ENCODE results near the gene WIZ. TPM values are rescaled to one million over a fixed set of nuclear protein-coding genes. Genes with fewer than 3 reads are reported as not detected.

WIZ gene
- total RNA-seq, 1 experiment from 2014 or later, result 37.5 TPM

- Histone ChIP-seq H3K4me3 (ENCODE audit: low read depth, low read length) (no peak overlapping the region), H3K9me3 (no peaks in the 10 kb centered on the region), H3K36me3 (ENCODE audit: control insufficient read depth, insufficient read depth, low read length) (no peaks in the 10 kb centered on the region), H3K27me3 (replicated peaks; ENCODE audit: control insufficient read depth, insufficient read depth, low read length) (no peaks in the 10 kb centered on the region), H3K4me1 (peaks cover 4% of the 10 kb centered on the region; the same call in 1 of the 2 replicates)
- Mint-ChIP-seq H3K36me3 (ENCODE audit: insufficient read depth, unreplicated experiment) (peaks cover 6% of the 10 kb centered on the region), H3K27me3 (ENCODE audit: insufficient read depth, unreplicated experiment) (no peaks in the 10 kb centered on the region), H3K9me3 (ENCODE audit: unreplicated experiment) (no peaks in the 10 kb centered on the region), H3K27ac (ENCODE audit: unreplicated experiment) (no peak overlapping the region), H3K4me3 (ENCODE audit: unreplicated experiment) (no peak overlapping the region), H3K4me1 (ENCODE audit: low read depth, unreplicated experiment) (peaks cover 11% of the 10 kb centered on the region)
- no peak for DNase-seq
- no TSS peak for BruUV-seq (replicated peaks)
- POLR2A ChIA-PET, result no interaction called here
- intact Hi-C loops (cut with micrococcal nuclease; ENCODE audit: unreplicated experiment), result no loop called here
- CTCF ChIA-PET, result no interaction called here
- TF ChIP-seq, protein P1, sequence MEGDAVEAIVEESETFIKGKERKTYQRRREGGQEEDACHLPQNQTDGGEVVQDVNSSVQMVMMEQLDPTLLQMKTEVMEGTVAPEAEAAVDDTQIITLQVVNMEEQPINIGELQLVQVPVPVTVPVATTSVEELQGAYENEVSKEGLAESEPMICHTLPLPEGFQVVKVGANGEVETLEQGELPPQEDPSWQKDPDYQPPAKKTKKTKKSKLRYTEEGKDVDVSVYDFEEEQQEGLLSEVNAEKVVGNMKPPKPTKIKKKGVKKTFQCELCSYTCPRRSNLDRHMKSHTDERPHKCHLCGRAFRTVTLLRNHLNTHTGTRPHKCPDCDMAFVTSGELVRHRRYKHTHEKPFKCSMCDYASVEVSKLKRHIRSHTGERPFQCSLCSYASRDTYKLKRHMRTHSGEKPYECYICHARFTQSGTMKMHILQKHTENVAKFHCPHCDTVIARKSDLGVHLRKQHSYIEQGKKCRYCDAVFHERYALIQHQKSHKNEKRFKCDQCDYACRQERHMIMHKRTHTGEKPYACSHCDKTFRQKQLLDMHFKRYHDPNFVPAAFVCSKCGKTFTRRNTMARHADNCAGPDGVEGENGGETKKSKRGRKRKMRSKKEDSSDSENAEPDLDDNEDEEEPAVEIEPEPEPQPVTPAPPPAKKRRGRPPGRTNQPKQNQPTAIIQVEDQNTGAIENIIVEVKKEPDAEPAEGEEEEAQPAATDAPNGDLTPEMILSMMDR (IDR thresholded peaks at IDR 0.05; ENCODE audit: insufficient read depth in 1 of 2, low read depth in 1 of 2, low read length in 1 of 2, severe bottlenecking in 1 of 2, unreplicated experiment in 1 of 2), result no peak
Measured at GRCh38 chr19:15467734-15468214, 18.0 kb upstream of the WIZ start.

GRCh38 chr19:15466851-15467733 lies 17.3 kb upstream of the WIZ start:
- no peak for DNase-seq
- Histone ChIP-seq H3K4me1 (peaks cover 4% of the 10 kb centered on the region; the same call in 1 of the 2 replicates), H3K27me3 (replicated peaks; ENCODE audit: control insufficient read depth, insufficient read depth, low read length) (no peaks in the 10 kb centered on the region), H3K36me3 (ENCODE audit: control insufficient read depth, insufficient read depth, low read length) (no peaks in the 10 kb centered on the region), H3K4me3 (ENCODE audit: low read depth, low read length) (no peak overlapping the region), H3K9me3 (no peaks in the 10 kb centered on the region)
- no peaks in the 10 kb centered on the region for H3K27me3 Mint-ChIP-seq (ENCODE audit: insufficient read depth, unreplicated experiment)
- no peaks in the 10 kb centered on the region for H3K9me3 Mint-ChIP-seq (ENCODE audit: unreplicated experiment)
- no peak overlapping the region for H3K4me3 Mint-ChIP-seq (ENCODE audit: unreplicated experiment)
- ChIA-PET POLR2A (interaction anchor here (0.7 kb wide), 1 partner anchor 202 kb away, joined by 4 read pairs; no protein-coding TSS in a partner anchor), CTCF (no interaction called here)
- TF ChIP-seq, protein P1 (IDR thresholded peaks at IDR 0.05; ENCODE audit: insufficient read depth in 1 of 2, low read depth in 1 of 2, low read length in 1 of 2, severe bottlenecking in 1 of 2, unreplicated experiment in 1 of 2), result no peak
- no TSS peak for BruUV-seq (replicated peaks)
- no peak overlapping the region for H3K27ac Mint-ChIP-seq (ENCODE audit: unreplicated experiment)
- peaks cover 11% of the 10 kb centered on the region for H3K4me1 Mint-ChIP-seq (ENCODE audit: low read depth, unreplicated experiment)
- peaks cover 6% of the 10 kb centered on the region for H3K36me3 Mint-ChIP-seq (ENCODE audit: insufficient read depth, unreplicated experiment)
- intact Hi-C loops (cut with micrococcal nuclease; ENCODE audit: unreplicated experiment), result no loop called here

GRCh38 chr19:15464394-15465385 lies 14.9 kb upstream of the WIZ start, which contains the start of gene RASAL3:
RASAL3 (minus strand) TSS chr19:15464544; CDS start chr19:15464358, 186 bp downstream.
- Histone ChIP-seq H3K9me3 (no peaks in the 10 kb centered on the region), H3K27me3 (replicated peaks; ENCODE audit: control insufficient read depth, insufficient read depth, low read length) (no peaks in the 10 kb centered on the region), H3K4me3 (ENCODE audit: low read depth, low read length) (no peak within 1 kb of the TSS), H3K36me3 (ENCODE audit: control insufficient read depth, insufficient read depth, low read length) (no peaks in the 10 kb centered on the region), H3K4me1 (peaks cover 4% of the 10 kb centered on the region; the same call in 1 of the 2 replicates)
- DNase-seq, result no peak
- TF ChIP-seq, protein P1 (IDR thresholded peaks at IDR 0.05; ENCODE audit: insufficient read depth in 1 of 2, low read depth in 1 of 2, low read length in 1 of 2, severe bottlenecking in 1 of 2, unreplicated experiment in 1 of 2), result no peak
- peaks cover 11% of the 10 kb centered on the region for H3K4me1 Mint-ChIP-seq (ENCODE audit: low read depth, unreplicated experiment)
- H3K36me3 Mint-ChIP-seq (ENCODE audit: insufficient read depth, unreplicated experiment), result peaks cover 6% of the 10 kb centered on the region
- H3K27me3 Mint-ChIP-seq (ENCODE audit: insufficient read depth, unreplicated experiment), result peaks cover 2% of the 10 kb centered on the region
- no peaks in the 10 kb centered on the region for H3K9me3 Mint-ChIP-seq (ENCODE audit: unreplicated experiment)
- BruUV-seq (replicated peaks), result no TSS peak
- ChIA-PET POLR2A (no interaction called here), CTCF (no interaction called here)
- H3K4me3 Mint-ChIP-seq (ENCODE audit: unreplicated experiment), result no peak within 1 kb of the TSS
- no peak within 1 kb of the TSS for H3K27ac Mint-ChIP-seq (ENCODE audit: unreplicated experiment)
- intact Hi-C loops (cut with micrococcal nuclease; ENCODE audit: unreplicated experiment), result no loop called here

All from Caco-2 (cell line).